Measurements from ENCODE around the gene CDK17. TPM values are rescaled to one million over a fixed set of nuclear protein-coding genes. Genes with fewer than 3 reads are reported as not detected.

CDK17 gene
- total and polyA plus RNA-seq, 11 donors, result 6.7 to 31.7 (median 22.9) TPM

DNA sequence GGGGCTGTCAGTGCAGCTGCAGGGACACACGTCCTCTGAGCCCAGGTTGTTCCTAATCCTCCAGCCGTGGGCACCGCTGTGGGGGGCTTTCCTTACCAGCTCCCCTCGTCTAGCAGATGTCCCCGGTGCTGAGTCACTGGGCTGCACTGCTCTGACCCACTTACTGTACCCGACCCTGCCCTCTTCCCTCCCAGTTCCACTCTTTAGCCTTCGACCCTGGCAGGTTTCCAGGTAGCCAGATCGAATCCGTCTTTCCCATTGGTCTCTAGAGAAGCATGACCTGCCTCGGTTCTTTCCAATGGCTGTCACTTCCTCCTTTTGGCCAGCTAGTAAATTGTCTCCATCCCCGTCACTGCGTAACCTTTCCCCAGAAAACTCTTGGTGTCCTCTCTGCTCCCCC, 157.6 kb downstream of the CDK17 start:
- Histone ChIP-seq H3K27ac (peak overlapping the region in 11 of 12 donors; percentile 20 to 90 (median 79)), H3K27me3 (no peaks in the 10 kb centered on the region), H3K36me3 (peaks cover 0 to 30% (median 13%) of the 10 kb centered on the region in 9 donors), H3K9me3 (no peaks in the 10 kb centered on the region), H3K4me1 (peaks cover 9 to 74% (median 56%) of the 10 kb centered on the region in 12 donors), H3K4me3 (no peak overlapping the region)
- intact Hi-C loops (cut with DNase I), result loop anchor here in 1 of 10 donors (10.0 kb wide), 1 partner anchor 152 kb away; no protein-coding TSS in a partner anchor
- DNase-seq, result peak in 2 of 5 donors; percentile 47 to 53
- no peak for TF ChIP-seq POLR2A (IDR thresholded peaks at IDR 0.05)
- TF ChIP-seq CTCF (IDR thresholded peaks at IDR 0.05), result no peak
- 54 to 70% (median 64%) methylated on average over 12 of the region's 12 CpGs for WGBS, 4 donors
- ATAC-seq, result peak in 1 of 4 donors; percentile 3

DNA sequence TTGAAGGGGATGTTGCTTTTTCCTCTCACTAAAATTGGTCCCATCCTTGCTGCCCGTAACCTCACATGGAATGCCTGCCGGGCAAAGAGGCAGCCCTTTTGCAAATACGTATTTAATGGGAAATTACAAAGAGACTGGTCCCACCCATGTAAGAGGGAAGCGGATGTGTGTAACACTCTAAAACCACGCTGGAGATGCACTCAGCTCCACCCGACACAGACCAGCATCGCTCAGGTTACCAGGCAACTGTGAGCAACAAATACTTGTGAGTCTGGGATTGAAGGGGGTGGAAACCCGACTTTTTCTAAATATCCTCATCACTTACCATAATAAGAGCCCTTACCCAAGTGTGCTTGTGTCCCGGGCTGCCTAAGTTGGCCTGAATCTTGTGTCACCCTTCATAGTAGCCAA, 158.4 kb downstream of the CDK17 start:
- intact Hi-C loops (cut with DNase I), result loop anchor here in 1 of 10 donors (10.0 kb wide), 1 partner anchor 153 kb away; no protein-coding TSS in a partner anchor
- WGBS, 4 donors, result 39 to 53% (median 42%) methylated on average over 9 of the region's 9 CpGs
- Histone ChIP-seq H3K4me3 (peak overlapping the region in 1 of 12 donors; percentile 27), H3K9me3 (no peaks in the 10 kb centered on the region), H3K4me1 (peaks cover 13 to 82% (median 63%) of the 10 kb centered on the region in 12 donors), H3K27me3 (no peaks in the 10 kb centered on the region), H3K36me3 (peaks cover 0 to 22% (median 5%) of the 10 kb centered on the region in 9 donors), H3K27ac (peak overlapping the region; percentile 20 to 90 (median 76))
- DNase-seq (peak in 4 of 5 donors; percentile 45 to 65 (median 60)), ATAC-seq (peak in 3 of 4 donors; percentile 50 to 79 (median 50))
- no peak for TF ChIP-seq CTCF (IDR thresholded peaks at IDR 0.05)
- no peak for TF ChIP-seq POLR2A (IDR thresholded peaks at IDR 0.05)

- peak overlapping the region in 1 of 12 donors; percentile 27 for H3K4me3 ChIP-seq
- DNase-seq, result no peak
- H3K9me3 ChIP-seq, result no peaks in the 10 kb centered on the region
- no peak for TF ChIP-seq POLR2A (IDR thresholded peaks at IDR 0.05)
- no peak for TF ChIP-seq CTCF (IDR thresholded peaks at IDR 0.05)
- H3K4me1 ChIP-seq, result peaks cover 18 to 84% (median 67%) of the 10 kb centered on the region in 12 donors
- 25 to 62% (median 36%) methylated on average over 4 of the region's 4 CpGs for WGBS, 4 donors
- H3K36me3 ChIP-seq, result peaks cover 0 to 18% (median 1%) of the 10 kb centered on the region in 9 donors
- ATAC-seq, result peak in 1 of 4 donors; percentile 3
- peak overlapping the region in 11 of 12 donors; percentile 43 to 90 (median 79) for H3K27ac ChIP-seq
- intact Hi-C loops (cut with DNase I), result loop anchor here in 1 of 10 donors (10.0 kb wide), 1 partner anchor 153 kb away; no protein-coding TSS in a partner anchor
- H3K27me3 ChIP-seq, result no peaks in the 10 kb centered on the region
Measured at GRCh38 chr12:96241431-96241830, 158.8 kb downstream of the CDK17 start.

- peaks cover 21 to 84% (median 75%) of the 10 kb centered on the region in 12 donors for H3K4me1 ChIP-seq
- no peaks in the 10 kb centered on the region for H3K9me3 ChIP-seq
- no peak overlapping the region for H3K4me3 ChIP-seq
- peak overlapping the region in 10 of 12 donors; percentile 37 to 90 (median 82) for H3K27ac ChIP-seq
- no peaks in the 10 kb centered on the region for H3K27me3 ChIP-seq
- ATAC-seq, result no peak
- no peak for DNase-seq
- TF ChIP-seq CTCF (IDR thresholded peaks at IDR 0.05) (no peak), POLR2A (IDR thresholded peaks at IDR 0.05) (no peak)
- 32 to 50% (median 42%) methylated on average over 11 of the region's 11 CpGs for WGBS, 4 donors
- peaks cover 0 to 11% (median 0%) of the 10 kb centered on the region in 9 donors for H3K36me3 ChIP-seq
- intact Hi-C loops (cut with DNase I), result loop anchor here in 1 of 10 donors (10.0 kb wide), 1 partner anchor 154 kb away; no protein-coding TSS in a partner anchor
Measured at GRCh38 chr12:96240656-96241055, 159.6 kb downstream of the CDK17 start.
